ENCODE data around the gene TSPAN4. TPM values are rescaled to one million over a fixed set of nuclear protein-coding genes. Genes with fewer than 3 reads are reported as not detected.
A peak's percentile ranks its signal among the peaks of the same experiment; 100 is the strongest.

The TSPAN4 gene
- total and polyA plus RNA-seq, 9 of the 15 experiments (the other 6 are each of a cell fraction or from before 2014, with no cell fraction given) = 0.07 to 31.0 (median 15.7) TPM

DNA sequence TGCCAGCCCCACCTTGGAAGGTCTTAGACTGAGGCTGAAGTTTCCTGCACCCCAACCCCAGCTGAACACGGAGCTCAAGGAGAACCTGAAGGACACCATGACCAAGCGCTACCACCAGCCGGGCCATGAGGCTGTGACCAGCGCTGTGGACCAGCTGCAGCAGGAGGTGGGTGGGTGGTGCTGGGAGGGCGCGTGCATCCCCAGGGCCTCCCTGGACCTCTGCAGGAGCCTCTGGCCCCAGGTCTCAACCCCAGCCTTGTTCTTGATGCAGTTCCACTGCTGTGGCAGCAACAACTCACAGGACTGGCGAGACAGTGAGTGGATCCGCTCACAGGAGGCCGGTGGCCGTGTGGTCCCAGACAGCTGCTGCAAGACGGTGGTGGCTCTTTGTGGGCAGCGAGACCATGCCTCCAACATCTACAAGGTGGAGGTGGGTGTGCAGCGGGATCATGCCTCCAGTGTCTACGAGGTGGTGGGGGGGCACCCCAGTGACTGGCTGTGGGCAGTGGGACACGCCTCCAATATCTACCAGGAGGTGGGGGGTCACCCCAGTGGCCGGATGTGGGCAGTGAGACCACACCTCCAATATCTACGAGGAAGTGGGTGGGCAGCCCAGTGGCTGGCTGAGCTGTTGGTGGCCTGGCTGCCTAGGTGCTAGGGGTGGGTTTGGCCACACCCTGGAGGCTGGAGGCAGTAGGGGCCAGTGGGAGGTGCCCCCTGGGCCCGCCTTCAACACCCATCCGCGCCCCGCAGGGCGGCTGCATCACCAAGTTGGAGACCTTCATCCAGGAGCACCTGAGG is 5.3 kb upstream of the TSPAN4 start:
- in situ Hi-C loops (cut with MboI) (no loop called here), intact Hi-C loops (cut with micrococcal nuclease) (no loop called here)
- Histone ChIP-seq H3K9me1 (ENCODE audit: control insufficient read depth, insufficient read depth, low read length) (peaks cover 4% of the 10 kb centered on the region), H3K9ac (ENCODE audit: insufficient read depth in 1 of 2, low read depth in 2 of 2, low read length in 2 of 2) (peak overlapping the region in 1 of 2 experiments; percentile 83; a peak in 2 of 4 replicates), H3K79me2 (ENCODE audit: control insufficient read depth, insufficient read depth, low read length) (peaks cover 77% of the 10 kb centered on the region), H3K27ac (ENCODE audit: extremely low read depth, low read depth, low read length) (peak overlapping the region; percentile 52; the same call in 2 of the 3 replicates), H3K36me3 (ENCODE audit: control insufficient read depth, insufficient read depth, low read length) (peaks cover 65% of the 10 kb centered on the region; the same call in 2 of the 3 replicates), H3K9me3 (replicated peaks; ENCODE audit: control insufficient read depth, insufficient read depth, low read depth, low read length) (no peaks in the 10 kb centered on the region), H3K27me3 (ENCODE audit: control insufficient read depth in 2 of 2, insufficient read depth in 2 of 2, low read length in 2 of 2) (no peaks in the 10 kb centered on the region), H3K4me2 (ENCODE audit: insufficient read depth, low read length) (no peak overlapping the region), H4K20me1 (replicated peaks; ENCODE audit: control insufficient read depth, insufficient read depth, low read length) (peaks cover 7% of the 10 kb centered on the region), H3K4me1 (replicated peaks in 1 of 2; ENCODE audit: control insufficient read depth in 2 of 2, insufficient read depth in 2 of 2, low read length in 2 of 2) (peaks cover 26 to 84% of the 10 kb centered on the region in 2 experiments; a peak in 4 of 5 replicates), H2AFZ (ENCODE audit: low read depth, low read length) (no peak overlapping the region), H3K4me3 (no peak overlapping the region)
- BruUV-seq (replicated peaks) = no TSS peak
- POLR2A ChIA-PET = interaction anchor here (0.6 to 1.6 kb wide), 4 partner anchors 14 to 1835 kb away, joined by 3 to 5 read pairs (median 3); no protein-coding TSS in a partner anchor
- DNase-seq (ENCODE audit: extremely low read depth in 1 of 4, low spot score in 3 of 4) (peak in 3 of 4 experiments; percentile 44 to 50 (median 47)), ATAC-seq (no peak), FAIRE-seq (no peak)
- 70% methylated on average over 11 of the region's 22 CpGs for WGBS (ENCODE audit: insufficient coverage, low coverage, missing lambda C conversion rate)
- CTCF ChIA-PET (ENCODE audit: low intra/inter-chr PET ratio) = no interaction called here
- TF ChIP-seq ZKSCAN8 (CRISPR knock-in tag; IDR thresholded peaks at IDR 0.05) = no peak
- TF ChIP-seq, protein P1, sequence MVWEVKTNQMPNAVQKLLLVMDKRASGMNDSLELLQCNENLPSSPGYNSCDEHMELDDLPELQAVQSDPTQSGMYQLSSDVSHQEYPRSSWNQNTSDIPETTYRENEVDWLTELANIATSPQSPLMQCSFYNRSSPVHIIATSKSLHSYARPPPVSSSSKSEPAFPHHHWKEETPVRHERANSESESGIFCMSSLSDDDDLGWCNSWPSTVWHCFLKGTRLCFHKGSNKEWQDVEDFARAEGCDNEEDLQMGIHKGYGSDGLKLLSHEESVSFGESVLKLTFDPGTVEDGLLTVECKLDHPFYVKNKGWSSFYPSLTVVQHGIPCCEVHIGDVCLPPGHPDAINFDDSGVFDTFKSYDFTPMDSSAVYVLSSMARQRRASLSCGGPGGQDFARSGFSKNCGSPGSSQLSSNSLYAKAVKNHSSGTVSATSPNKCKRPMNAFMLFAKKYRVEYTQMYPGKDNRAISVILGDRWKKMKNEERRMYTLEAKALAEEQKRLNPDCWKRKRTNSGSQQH (CRISPR knock-in tag; IDR thresholded peaks at IDR 0.05) = no peak
- TF ChIP-seq HIVEP1 (CRISPR knock-in tag; IDR thresholded peaks at IDR 0.05) = no peak
- TF ChIP-seq, protein P2, sequence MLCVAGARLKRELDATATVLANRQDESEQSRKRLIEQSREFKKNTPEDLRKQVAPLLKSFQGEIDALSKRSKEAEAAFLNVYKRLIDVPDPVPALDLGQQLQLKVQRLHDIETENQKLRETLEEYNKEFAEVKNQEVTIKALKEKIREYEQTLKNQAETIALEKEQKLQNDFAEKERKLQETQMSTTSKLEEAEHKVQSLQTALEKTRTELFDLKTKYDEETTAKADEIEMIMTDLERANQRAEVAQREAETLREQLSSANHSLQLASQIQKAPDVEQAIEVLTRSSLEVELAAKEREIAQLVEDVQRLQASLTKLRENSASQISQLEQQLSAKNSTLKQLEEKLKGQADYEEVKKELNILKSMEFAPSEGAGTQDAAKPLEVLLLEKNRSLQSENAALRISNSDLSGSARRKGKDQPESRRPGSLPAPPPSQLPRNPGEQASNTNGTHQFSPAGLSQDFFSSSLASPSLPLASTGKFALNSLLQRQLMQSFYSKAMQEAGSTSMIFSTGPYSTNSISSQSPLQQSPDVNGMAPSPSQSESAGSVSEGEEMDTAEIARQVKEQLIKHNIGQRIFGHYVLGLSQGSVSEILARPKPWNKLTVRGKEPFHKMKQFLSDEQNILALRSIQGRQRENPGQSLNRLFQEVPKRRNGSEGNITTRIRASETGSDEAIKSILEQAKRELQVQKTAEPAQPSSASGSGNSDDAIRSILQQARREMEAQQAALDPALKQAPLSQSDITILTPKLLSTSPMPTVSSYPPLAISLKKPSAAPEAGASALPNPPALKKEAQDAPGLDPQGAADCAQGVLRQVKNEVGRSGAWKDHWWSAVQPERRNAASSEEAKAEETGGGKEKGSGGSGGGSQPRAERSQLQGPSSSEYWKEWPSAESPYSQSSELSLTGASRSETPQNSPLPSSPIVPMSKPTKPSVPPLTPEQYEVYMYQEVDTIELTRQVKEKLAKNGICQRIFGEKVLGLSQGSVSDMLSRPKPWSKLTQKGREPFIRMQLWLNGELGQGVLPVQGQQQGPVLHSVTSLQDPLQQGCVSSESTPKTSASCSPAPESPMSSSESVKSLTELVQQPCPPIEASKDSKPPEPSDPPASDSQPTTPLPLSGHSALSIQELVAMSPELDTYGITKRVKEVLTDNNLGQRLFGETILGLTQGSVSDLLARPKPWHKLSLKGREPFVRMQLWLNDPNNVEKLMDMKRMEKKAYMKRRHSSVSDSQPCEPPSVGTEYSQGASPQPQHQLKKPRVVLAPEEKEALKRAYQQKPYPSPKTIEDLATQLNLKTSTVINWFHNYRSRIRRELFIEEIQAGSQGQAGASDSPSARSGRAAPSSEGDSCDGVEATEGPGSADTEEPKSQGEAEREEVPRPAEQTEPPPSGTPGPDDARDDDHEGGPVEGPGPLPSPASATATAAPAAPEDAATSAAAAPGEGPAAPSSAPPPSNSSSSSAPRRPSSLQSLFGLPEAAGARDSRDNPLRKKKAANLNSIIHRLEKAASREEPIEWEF (CRISPR knock-in tag; IDR thresholded peaks at IDR 0.05) = no peak
- no peak for TF ChIP-seq E2F3 (CRISPR knock-in tag; IDR thresholded peaks at IDR 0.05)
- no peak for TF ChIP-seq BMI1 (IDR thresholded peaks at IDR 0.05; ENCODE audit: low read length)
- no peak for TF ChIP-seq SIN3B (IDR thresholded peaks at IDR 0.05; ENCODE audit: low read depth)
- TF ChIP-seq CSDE1 (IDR thresholded peaks at IDR 0.05) = no peak
- 0 out of 2 replicates have a peak, but pooled peaks have one; percentile 9 for TF ChIP-seq SPI1 (IDR thresholded peaks at IDR 0.05; ENCODE audit: borderline replicate concordance, low read depth, low read length)
- no peak for TF ChIP-seq NFRKB (IDR thresholded peaks at IDR 0.05; ENCODE audit: low read depth)
- no peak for TF ChIP-seq RAD21 (CRISPR knock-in tag; conservative IDR thresholded peaks at IDR 0.05 in 1 of 2, IDR thresholded peaks at IDR 0.05 in 1 of 2)
- TF ChIP-seq, protein P3, sequence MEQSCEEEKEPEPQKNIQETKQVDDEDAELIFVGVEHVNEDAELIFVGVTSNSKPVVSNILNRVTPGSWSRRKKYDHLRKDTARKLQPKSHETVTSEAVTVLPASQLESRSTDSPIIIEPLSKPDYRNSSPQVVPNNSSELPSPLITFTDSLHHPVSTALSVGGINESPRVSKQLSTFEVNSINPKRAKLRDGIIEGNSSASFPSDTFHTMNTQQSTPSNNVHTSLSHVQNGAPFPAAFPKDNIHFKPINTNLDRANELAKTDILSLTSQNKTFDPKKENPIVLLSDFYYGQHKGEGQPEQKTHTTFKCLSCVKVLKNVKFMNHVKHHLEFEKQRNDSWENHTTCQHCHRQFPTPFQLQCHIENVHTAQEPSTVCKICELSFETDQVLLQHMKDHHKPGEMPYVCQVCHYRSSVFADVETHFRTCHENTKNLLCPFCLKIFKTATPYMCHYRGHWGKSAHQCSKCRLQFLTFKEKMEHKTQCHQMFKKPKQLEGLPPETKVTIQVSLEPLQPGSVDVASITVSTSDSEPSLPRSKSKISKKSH (CRISPR knock-in tag; IDR thresholded peaks at IDR 0.05) = no peak
- no peak for TF ChIP-seq PTTG1 (tag; IDR thresholded peaks at IDR 0.05; ENCODE audit: low read depth)
- peak; percentile 78 for TF ChIP-seq POLR2G (IDR thresholded peaks at IDR 0.05; ENCODE audit: low read depth, low read length)

All from K562 (cell line).